IMR-90 (cell line): ENCODE data around the gene CXCL17. TPM values are rescaled to one million over a fixed set of nuclear protein-coding genes. Genes with fewer than 3 reads are reported as not detected.

ENCODE experiments used
- ATAC-seq: fragments of 200-7000 bp; cut with Tn5 transposase; 2 replicates; pipeline ENCODE4 v1.9.1; 2020; ENCODE audit warnings: low read depth, mild to moderate bottlenecking, moderate library complexity
- BruUV-seq: library from RNA; stranded (reverse); fragments of 400-500 nt; replicated peaks from 2 replicates; lab custom pipeline; 2021; lab: Mats Ljungman, UMichigan
- CTCF ChIA-PET: fragments of 300-600 bp; formaldehyde crosslinking; extraction: SDS; loops from one replicate; lab custom pipeline; 2021; ENCODE audit warnings: antibody characterized with exemption; lab: Yijun Ruan, JAX
- POLR2A ChIA-PET: fragments of 300-600 bp; sonication (Branson Sonifier 250); formaldehyde crosslinking; loops from one replicate; lab custom pipeline; 2022; ENCODE audit warnings: antibody characterized with exemption; ENCODE audit not compliant: unreplicated experiment; lab: Charles Lee
- DNase-seq: peaks from one replicate; pipeline ENCODE4 v3.0.0; 2013
- H2AFZ ChIP-seq: replicated peaks from 2 replicates; pipeline ENCODE3; 2013; ENCODE audit warnings: low read length, mild to moderate bottlenecking; ENCODE audit not compliant: poor library complexity
- H2AK5ac ChIP-seq: 2 replicates; pipeline ENCODE4 v1.6.1; 2013; ENCODE audit warnings: low read depth, low read length, inconsistent platforms
- H2AK9ac ChIP-seq: replicated peaks from 2 replicates; pipeline ENCODE3; 2013; ENCODE audit warnings: mild to moderate bottlenecking, low read depth, low read length, moderate library complexity; ENCODE audit not compliant: poor library complexity
- H2BK120ac ChIP-seq: 2 replicates; pipeline ENCODE4 v1.6.1; 2013; ENCODE audit warnings: low read depth, low read length, inconsistent platforms
- H2BK15ac ChIP-seq: 3 replicates; pipeline ENCODE4 v1.6.1; 2013; ENCODE audit warnings: low read depth, low read length, inconsistent platforms
- H2BK20ac ChIP-seq: 2 replicates; pipeline ENCODE4 v1.6.1; 2013; ENCODE audit warnings: low read depth, mild to moderate bottlenecking, inconsistent platforms, low read length, moderate library complexity
- H2BK5ac ChIP-seq: 2 replicates; pipeline ENCODE4 v1.6.1; 2013; ENCODE audit warnings: mild to moderate bottlenecking, low read depth, low read length, inconsistent platforms; ENCODE audit not compliant: poor library complexity, severe bottlenecking
- H3K14ac ChIP-seq: replicated peaks from 2 replicates; pipeline ENCODE4 v1.6.1; 2013; ENCODE audit warnings: low read depth, low read length, inconsistent platforms
- H3K18ac ChIP-seq: 2 replicates; pipeline ENCODE4 v1.6.1; 2013; ENCODE audit warnings: low read depth, low read length, control low read depth
- H3K23ac ChIP-seq: 2 replicates; pipeline ENCODE4 v1.6.1; 2013; ENCODE audit warnings: low read depth, low read length, inconsistent platforms
- H3K27ac ChIP-seq: 2 replicates; pipeline ENCODE4 v1.5.1; 2013; ENCODE audit warnings: mild to moderate bottlenecking, control low read depth, low read length; ENCODE audit not compliant: insufficient read depth
- H3K27me3 ChIP-seq: 2 replicates; pipeline ENCODE4 v1.6.1; 2013; ENCODE audit warnings: low read length; ENCODE audit not compliant: control insufficient read depth, insufficient read depth
- H3K36me3 ChIP-seq: 2 replicates; pipeline ENCODE4 v1.6.1; 2013; ENCODE audit warnings: low read length, mixed read lengths; ENCODE audit not compliant: control insufficient read depth, insufficient read depth
- H3K4ac ChIP-seq: 2 replicates; pipeline ENCODE4 v1.6.1; 2013; ENCODE audit warnings: low read depth, low read length, inconsistent platforms
- H3K4me1 ChIP-seq: 2 replicates; pipeline ENCODE4 v1.6.1; 2013; ENCODE audit warnings: low read length, mixed read lengths; ENCODE audit not compliant: control insufficient read depth, insufficient read depth
- H3K4me2 ChIP-seq: 2 replicates; pipeline ENCODE4 v1.6.1; 2013; ENCODE audit warnings: low read depth, mild to moderate bottlenecking, control low read depth, low read length, moderate library complexity
- H3K4me3 ChIP-seq: 2 replicates; pipeline ENCODE4 v1.5.1; 2013; ENCODE audit warnings: low read depth, mild to moderate bottlenecking, control low read depth, low read length, moderate library complexity; ENCODE audit not compliant: insufficient read depth
- H3K56ac ChIP-seq: 2 replicates; pipeline ENCODE4 v1.6.1; 2013; ENCODE audit warnings: low read length, inconsistent platforms; ENCODE audit not compliant: insufficient read depth; ENCODE audit errors: extremely low read depth
- H3K79me1 ChIP-seq, 2 experiments: 2 replicates each; pipeline ENCODE4 v1.6.1; 2013; ENCODE audit warnings: low read length in 2 of 2, inconsistent platforms in 1 of 2, low read depth in 1 of 2
- H3K9ac ChIP-seq: 2 replicates; pipeline ENCODE4 v1.6.1; 2013; ENCODE audit warnings: low read depth, low read length, control low read depth
- H3K9me1 ChIP-seq: 2 replicates; pipeline ENCODE4 v1.6.1; 2013; ENCODE audit warnings: low read length, inconsistent platforms; ENCODE audit not compliant: insufficient read depth
- H3K9me3 ChIP-seq: 2 replicates; pipeline ENCODE4 v1.6.1; 2013; ENCODE audit warnings: low read length; ENCODE audit not compliant: control insufficient read depth, insufficient read depth
- H4K20me1 ChIP-seq: 2 replicates; pipeline ENCODE4 v1.6.1; 2013; ENCODE audit warnings: low read length, inconsistent platforms; ENCODE audit not compliant: insufficient read depth
- H4K5ac ChIP-seq: 2 replicates; pipeline ENCODE4 v1.6.1; 2013; ENCODE audit warnings: mild to moderate bottlenecking, low read depth, low read length, control low read depth
- H4K8ac ChIP-seq, 2 experiments: 2 replicates each; pipeline ENCODE4 v1.6.1; 2013; ENCODE audit warnings: low read depth in 2 of 2, low read length in 2 of 2, control low read depth in 1 of 2, inconsistent platforms in 1 of 2
- H4K91ac ChIP-seq: 2 replicates; pipeline ENCODE4 v1.6.1; 2013; ENCODE audit warnings: low read depth, low read length, inconsistent platforms; ENCODE audit not compliant: insufficient read depth
- CTCF ChIP-seq: conservative IDR thresholded peaks from 2 replicates; pipeline ENCODE4 v1.5.1; 2012; ENCODE audit warnings: mild to moderate bottlenecking, low read depth, low read length, improper control_type of control experiment
- MAFK ChIP-seq: IDR thresholded peaks from 2 replicates; pipeline ENCODE4 v1.6.1; 2012; ENCODE audit warnings: low read depth, low read length, improper control_type of control experiment
- RAD21 ChIP-seq: IDR thresholded peaks from 2 replicates; pipeline ENCODE4 v1.6.1; 2012; ENCODE audit warnings: low read length, improper control_type of control experiment
- WGBS, 2 experiments: methylation state at CpG; one replicate each; pipeline versions ENCODE4 v1.1.5 to v1.1.7; 2013; ENCODE audit warnings: missing lambda C conversion rate in 2 of 2; ENCODE audit not compliant: insufficient read length in 1 of 2; ENCODE audit errors: extremely low coverage in 2 of 2; 5-methylcytosine and 5-hydroxymethylcytosine counted together
- dilution Hi-C: fragments of 300-500 bp; cut with HindIII; formaldehyde crosslinking; loops from one replicate; pipeline ENCODE4 v1.14.3; 2018; ENCODE audit warnings: low sequenced_read_pairs; ENCODE audit not compliant: unreplicated experiment
- in situ Hi-C: fragments of 300-500 bp; cut with MboI; formaldehyde crosslinking; loops from 3 replicates; pipeline ENCODE4 v1.14.3; 2019; ENCODE audit warnings: low sequenced_read_pairs, inconsistent platforms, mixed read lengths
- intact Hi-C: fragments of 100-400 bp; cut with micrococcal nuclease; formaldehyde crosslinking; loops from 2 replicates; pipeline ENCODE4 v1.10.0; 2022
- polyA plus RNA-seq, 3 experiments: library from polyadenylated mRNA; depleted of rRNA; stranded (reverse); fragments of >200 nt; gene quantifications; 2 replicates each; pipeline ENCODE4 v1.2.3, GENCODE V29; 2012; ENCODE audit warnings: low replicate concordance in 1 of 3
- total RNA-seq: library from RNA; depleted of rRNA; stranded (reverse); fragments of >200 nt; gene quantifications from 2 replicates; pipeline ENCODE4 v1.2.3, GENCODE V29; 2012

The CXCL17 gene
- total and polyA plus RNA-seq, 2 of the 4 experiments (the other 2 are of a cell fraction) = not detected

DNA sequence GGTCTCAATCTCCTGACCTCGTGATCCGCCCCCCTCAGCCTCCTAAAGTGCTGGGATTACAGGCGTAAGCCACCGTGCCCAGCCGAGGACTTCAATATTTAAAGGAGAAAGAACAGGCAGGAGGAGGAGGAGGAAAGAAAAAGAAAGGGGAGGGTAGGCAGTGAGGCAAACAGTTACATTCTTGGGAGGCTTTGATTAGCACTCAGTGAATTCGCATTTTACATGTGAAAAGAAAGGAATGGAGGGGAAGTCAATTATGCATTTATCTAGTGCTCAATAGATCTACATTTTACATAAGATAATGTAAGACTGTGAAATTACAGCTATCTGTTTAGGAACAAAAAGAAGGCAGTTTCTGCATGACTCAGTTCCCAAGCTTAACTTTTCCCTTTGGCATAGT lies 30.9 kb upstream of the CXCL17 start:
- ATAC-seq (no peak), DNase-seq (no peak)
- H4K5ac ChIP-seq = no peak overlapping the region
- no CpG with 5 or more reads among the region's 6 CpGs for WGBS, 2 experiments
- no peak overlapping the region for H3K56ac ChIP-seq
- H3K14ac ChIP-seq = no peak overlapping the region
- H3K9me1 ChIP-seq = no peaks in the 10 kb centered on the region; the same call in 1 of the 2 replicates
- no peak overlapping the region for H2AK5ac ChIP-seq
- H3K4me2 ChIP-seq = no peak overlapping the region
- H3K4me3 ChIP-seq = no peak overlapping the region
- no peak overlapping the region for H4K91ac ChIP-seq
- no peak overlapping the region for H3K4ac ChIP-seq
- H3K36me3 ChIP-seq = no peaks in the 10 kb centered on the region
- H3K27ac ChIP-seq = no peak overlapping the region
- intact Hi-C loops = no loop called here
- no peaks in the 10 kb centered on the region for H4K20me1 ChIP-seq
- no peak overlapping the region for H2BK120ac ChIP-seq
- CTCF ChIA-PET = interaction anchor here (1.3 kb wide), 1 partner anchor 35 kb away, joined by 4 read pairs; no protein-coding TSS in a partner anchor
- H2BK15ac ChIP-seq = no peak overlapping the region
- H4K8ac ChIP-seq = no peak overlapping the region
- BruUV-seq = no TSS peak
- H3K23ac ChIP-seq = no peak overlapping the region
- no peak overlapping the region for H3K18ac ChIP-seq
- no peaks in the 10 kb centered on the region for H3K79me1 ChIP-seq
- H2AFZ ChIP-seq = no peak overlapping the region
- H3K4me1 ChIP-seq = no peaks in the 10 kb centered on the region
- TF ChIP-seq MAFK (no peak), CTCF (no peak), RAD21 (no peak)
- H3K9me3 ChIP-seq = no peaks in the 10 kb centered on the region
- no peak overlapping the region for H2BK20ac ChIP-seq
- H2BK5ac ChIP-seq = no peak overlapping the region
- POLR2A ChIA-PET = no interaction called here
- H3K27me3 ChIP-seq = peaks cover 23% of the 10 kb centered on the region
- no peak overlapping the region for H2AK9ac ChIP-seq
- dilution Hi-C loops = no loop called here
- no peak overlapping the region for H3K9ac ChIP-seq
- in situ Hi-C loops = no loop called here
